HEK293T (cell line): ENCODE measurements around the gene LACTBL1.

Source experiments
- CTCF ChIA-PET: fragments of 350-600 bp; formaldehyde crosslinking; extraction: SDS; loops from one replicate; lab custom pipeline; 2021; ENCODE audit warnings: antibody characterized with exemption, inconsistent platforms; lab: Yijun Ruan, JAX
- POLR2A ChIA-PET: fragments of 350-600 bp; formaldehyde crosslinking; extraction: SDS; loops from one replicate; lab custom pipeline; 2020; ENCODE audit warnings: antibody characterized with exemption, inconsistent platforms; lab: Yijun Ruan, JAX
- DNase-seq: peaks from one replicate; pipeline ENCODE4 v3.0.0; 2012; ENCODE audit warnings: mixed read lengths; ENCODE audit errors: extremely low spot score
- ARNT ChIP-seq: fragments of 450-650 bp; IDR thresholded peaks from 2 replicates; pipeline ENCODE4 v1.6.1; 2017; ENCODE audit warnings: mild to moderate bottlenecking
- BHLHE40 ChIP-seq: fragments of 450-650 bp; IDR thresholded peaks from 2 replicates; pipeline ENCODE4 v1.6.1; 2016; ENCODE audit warnings: mild to moderate bottlenecking, moderate library complexity, borderline replicate concordance
- CTBP1 ChIP-seq: fragments of 450-650 bp; IDR thresholded peaks from 2 replicates; pipeline ENCODE4 v1.6.1; 2016; ENCODE audit warnings: borderline replicate concordance
- ELF4 ChIP-seq: fragments of 450-650 bp; IDR thresholded peaks from 2 replicates; pipeline ENCODE4 v1.6.1; 2017; ENCODE audit warnings: antibody characterized with exemption
- FOXA1 ChIP-seq: fragments of 450-650 bp; IDR thresholded peaks from 2 replicates; pipeline ENCODE4 v1.6.1; 2016; ENCODE audit warnings: mild to moderate bottlenecking
- FOXK2 ChIP-seq: fragments of 450-650 bp; IDR thresholded peaks from 2 replicates; pipeline ENCODE4 v1.6.1; 2016; ENCODE audit warnings: mild to moderate bottlenecking
- HDGF ChIP-seq: fragments of 450-650 bp; IDR thresholded peaks from 2 replicates; pipeline ENCODE4 v1.6.1; 2017; ENCODE audit warnings: antibody characterized with exemption, borderline replicate concordance
- L3MBTL2 ChIP-seq: fragments of 450-650 bp; conservative IDR thresholded peaks from 2 replicates; pipeline ENCODE4 v1.6.1; 2016; ENCODE audit warnings: mild to moderate bottlenecking
- LEF1 ChIP-seq: fragments of 450-650 bp; IDR thresholded peaks from 2 replicates; pipeline ENCODE4 v1.6.1; 2017; ENCODE audit warnings: mild to moderate bottlenecking, borderline replicate concordance
- NFRKB ChIP-seq: fragments of 450-650 bp; IDR thresholded peaks from 2 replicates; pipeline ENCODE4 v1.6.1; 2016; ENCODE audit warnings: mild to moderate bottlenecking, moderate library complexity
- PKNOX1 ChIP-seq: fragments of 450-650 bp; IDR thresholded peaks from 2 replicates; pipeline ENCODE4 v1.6.1; 2016
- SP1 ChIP-seq: fragments of 450-650 bp; IDR thresholded peaks from 2 replicates; pipeline ENCODE4 v1.6.1; 2017
- SUZ12 ChIP-seq: fragments of 450-650 bp; IDR thresholded peaks from 2 replicates; pipeline ENCODE4 v1.6.1; 2016; ENCODE audit warnings: mild to moderate bottlenecking
- TARDBP ChIP-seq: fragments of 450-650 bp; IDR thresholded peaks from 2 replicates; pipeline ENCODE4 v1.6.1; 2016
- ZNF384 ChIP-seq: fragments of 450-650 bp; IDR thresholded peaks from 2 replicates; pipeline ENCODE4 v1.6.1; 2016

Gene LACTBL1

GRCh38 chr1:22972760-22973159 is at the start of gene LACTBL1:
Gene LACTBL1, minus strand, starts transcription at chr1:22972866. Its CDS starts 550 bp downstream, at chr1:22972316.
- DNase-seq, result no peak
- CTCF ChIA-PET, result no interaction called here
- TF ChIP-seq SP1 (no peak), FOXK2 (no peak), ELF4 (no peak), ARNT (no peak), TARDBP (no peak), FOXA1 (no peak), HDGF (no peak), LEF1 (no peak), ZNF384 (no peak)
- POLR2A ChIA-PET, result no interaction called here

- TF ChIP-seq CTBP1 (no peak), ARNT (no peak), ZNF384 (no peak), NFRKB (no peak), LEF1 (no peak), FOXK2 (no peak), BHLHE40 (no peak), ELF4 (no peak), TARDBP (no peak), PKNOX1 (no peak), SUZ12 (no peak), FOXA1 (no peak), SP1 (no peak)
- CTCF ChIA-PET, result no interaction called here
- POLR2A ChIA-PET, result no interaction called here
Measured at GRCh38 chr1:23021834-23022233, 49.2 kb upstream of the LACTBL1 start.

GRCh38 chr1:23020706-23021405 is 48.2 kb upstream of the LACTBL1 start:
- TF ChIP-seq FOXK2 (no peak), ZNF384 (no peak), FOXA1 (no peak), BHLHE40 (no peak), ARNT (no peak), PKNOX1 (no peak), HDGF (no peak), SUZ12 (no peak)
- no peak for DNase-seq
- POLR2A ChIA-PET, result interaction anchor here (1.2 kb wide), 1 partner anchor 9 kb away, joined by 3 read pairs; no protein-coding TSS in a partner anchor
- CTCF ChIA-PET, result no interaction called here

More at GRCh38 chr1:23021834-23022233, 49.2 kb upstream of the LACTBL1 start:
- no peak for DNase-seq

GRCh38 chr1:23019863-23020625 is 47.4 kb upstream of the LACTBL1 start:
- DNase-seq, result peak; percentile 34
- POLR2A ChIA-PET, result interaction anchor here (1.2 kb wide), 1 partner anchor 10 kb away, joined by 3 read pairs; no protein-coding TSS in a partner anchor
- TF ChIP-seq CTBP1 (no peak), BHLHE40 (no peak), L3MBTL2 (no peak; the same call in 1 of the 2 replicates)
- CTCF ChIA-PET, result no interaction called here

- CTCF ChIA-PET, result interaction anchor here (0.6 kb wide), 1 partner anchor 477 kb away, joined by 5 read pairs; no protein-coding TSS in a partner anchor
- peak; percentile 46; the same call in 1 of the 2 replicates for TF ChIP-seq PKNOX1
- peak; percentile 63 for TF ChIP-seq L3MBTL2
- 0 out of 2 replicates have a peak, but pooled peaks have one; percentile 40 for TF ChIP-seq ELF4
- no peak for TF ChIP-seq FOXA1
- POLR2A ChIA-PET, result interaction anchor here (0.6 to 1.2 kb wide), 14 partner anchors 8 to 325 kb away, joined by 3 to 7 read pairs (median 4); partner anchors contain the start of gene HNRNPR
- peak; percentile 91 for DNase-seq
Measured at GRCh38 chr1:23019094-23019862, 46.6 kb upstream of the LACTBL1 start, which contains the start of gene KDM1A. Gene KDM1A, plus strand, starts transcription at chr1:23019468. Its CDS starts 129 bp downstream, at chr1:23019597.

GRCh38 chr1:23018661-23019093 is 46.0 kb upstream of the LACTBL1 start:
- TF ChIP-seq HDGF (no peak), ELF4 (no peak), SUZ12 (no peak), PKNOX1 (no peak), FOXA1 (no peak), BHLHE40 (no peak), TARDBP (no peak), LEF1 (no peak), CTBP1 (no peak), FOXK2 (no peak)
- POLR2A ChIA-PET, result interaction anchor here (0.6 to 1.2 kb wide), 13 partner anchors 8 to 326 kb away, joined by 3 to 7 read pairs (median 4); partner anchors contain the start of gene HNRNPR
- CTCF ChIA-PET, result no interaction called here
- DNase-seq, result peak; percentile 13
